PFSK-1 (cell line): Measurements from ENCODE around the gene DNTTIP2.
A peak's percentile ranks its signal among the peaks of the same experiment; 100 is the strongest.

Experiments used
- FOXP2 ChIP-seq: optimal IDR thresholded peaks from 2 replicates; pipeline ENCODE3; 2011; ENCODE audit warnings: borderline replicate concordance, control low read depth, inconsistent platforms; ENCODE audit not compliant: insufficient read depth; ENCODE audit errors: extremely low read length, extremely low read depth
- POLR2AphosphoS5 ChIP-seq: IDR thresholded peaks from 2 replicates; pipeline ENCODE4 v1.6.1; 2012; ENCODE audit warnings: low read depth, mild to moderate bottlenecking, control low read depth, low read length, moderate library complexity
- SIN3A ChIP-seq: IDR thresholded peaks from 2 replicates; pipeline ENCODE4 v1.6.1; 2012; ENCODE audit warnings: mild to moderate bottlenecking, low read length, moderate library complexity, borderline replicate concordance; ENCODE audit not compliant: insufficient read depth
- TAF1 ChIP-seq: IDR thresholded peaks from 2 replicates; pipeline ENCODE4 v1.6.1; 2012; ENCODE audit warnings: low read length, control low read depth, borderline replicate concordance; ENCODE audit not compliant: insufficient read depth
- TF ChIP-seq, protein P1 (sequence below), 2 experiments: IDR thresholded peaks; 2 replicates each; pipeline versions ENCODE4 v1.6.1 to v1.8.0; 2011 to 2012; ENCODE audit warnings: low read depth in 2 of 2, low read length in 2 of 2, control low read depth in 1 of 2, inconsistent platforms in 1 of 2, mild to moderate bottlenecking in 1 of 2, moderate library complexity in 1 of 2; ENCODE audit not compliant: insufficient read depth in 1 of 2

DNTTIP2 gene

DNA sequence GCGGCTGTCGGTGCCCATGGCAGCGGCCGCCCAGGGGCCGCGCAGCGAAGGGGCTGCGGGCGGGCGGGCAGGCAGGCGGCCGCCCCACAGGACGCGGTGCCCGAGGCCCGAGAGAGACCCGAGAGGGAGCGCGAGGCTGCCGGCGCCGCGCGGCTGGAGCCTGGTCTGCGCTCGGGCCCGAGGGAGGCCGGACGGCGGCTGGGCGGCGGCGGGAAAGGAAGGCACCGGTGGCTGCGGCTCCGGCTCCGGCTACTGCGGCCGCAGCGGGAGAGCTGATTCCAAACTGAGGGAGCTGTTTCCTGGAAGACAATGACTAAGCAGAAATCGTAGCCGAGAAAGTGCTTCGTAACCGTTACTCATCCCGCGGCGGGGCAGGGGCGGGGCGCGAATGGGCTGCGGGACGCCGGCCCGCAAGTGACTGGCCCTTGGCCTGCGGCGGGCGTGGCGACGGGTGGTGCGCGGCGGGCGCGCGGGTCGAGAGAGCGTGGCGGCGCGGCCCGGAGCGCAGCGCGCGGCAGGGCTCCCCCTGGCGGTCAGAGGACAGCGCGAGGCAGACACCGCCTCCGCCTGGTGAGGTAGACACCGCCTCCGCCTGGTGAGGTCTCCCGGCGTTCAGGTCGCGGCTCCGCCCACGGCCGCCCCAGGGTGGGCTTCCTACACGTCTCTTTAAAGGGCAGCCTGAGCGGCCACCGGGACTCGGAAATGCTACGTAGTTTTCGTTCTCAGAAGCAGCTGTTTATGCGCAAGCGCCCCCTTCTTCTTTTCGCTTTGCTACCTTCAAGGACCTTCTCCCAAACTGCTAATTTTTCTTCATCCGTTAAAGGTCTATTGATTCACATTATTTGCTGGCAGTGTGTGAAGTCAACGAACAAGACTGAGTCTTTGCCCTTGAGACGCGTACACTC lies 30.4 kb upstream of the DNTTIP2 start, which contains the start of gene GCLM:
Gene GCLM (minus strand): TSS at position 285 of the 905 bp plus-strand sequence. CDS start 267 bp downstream, at position 18.
- TF ChIP-seq, protein P1, sequence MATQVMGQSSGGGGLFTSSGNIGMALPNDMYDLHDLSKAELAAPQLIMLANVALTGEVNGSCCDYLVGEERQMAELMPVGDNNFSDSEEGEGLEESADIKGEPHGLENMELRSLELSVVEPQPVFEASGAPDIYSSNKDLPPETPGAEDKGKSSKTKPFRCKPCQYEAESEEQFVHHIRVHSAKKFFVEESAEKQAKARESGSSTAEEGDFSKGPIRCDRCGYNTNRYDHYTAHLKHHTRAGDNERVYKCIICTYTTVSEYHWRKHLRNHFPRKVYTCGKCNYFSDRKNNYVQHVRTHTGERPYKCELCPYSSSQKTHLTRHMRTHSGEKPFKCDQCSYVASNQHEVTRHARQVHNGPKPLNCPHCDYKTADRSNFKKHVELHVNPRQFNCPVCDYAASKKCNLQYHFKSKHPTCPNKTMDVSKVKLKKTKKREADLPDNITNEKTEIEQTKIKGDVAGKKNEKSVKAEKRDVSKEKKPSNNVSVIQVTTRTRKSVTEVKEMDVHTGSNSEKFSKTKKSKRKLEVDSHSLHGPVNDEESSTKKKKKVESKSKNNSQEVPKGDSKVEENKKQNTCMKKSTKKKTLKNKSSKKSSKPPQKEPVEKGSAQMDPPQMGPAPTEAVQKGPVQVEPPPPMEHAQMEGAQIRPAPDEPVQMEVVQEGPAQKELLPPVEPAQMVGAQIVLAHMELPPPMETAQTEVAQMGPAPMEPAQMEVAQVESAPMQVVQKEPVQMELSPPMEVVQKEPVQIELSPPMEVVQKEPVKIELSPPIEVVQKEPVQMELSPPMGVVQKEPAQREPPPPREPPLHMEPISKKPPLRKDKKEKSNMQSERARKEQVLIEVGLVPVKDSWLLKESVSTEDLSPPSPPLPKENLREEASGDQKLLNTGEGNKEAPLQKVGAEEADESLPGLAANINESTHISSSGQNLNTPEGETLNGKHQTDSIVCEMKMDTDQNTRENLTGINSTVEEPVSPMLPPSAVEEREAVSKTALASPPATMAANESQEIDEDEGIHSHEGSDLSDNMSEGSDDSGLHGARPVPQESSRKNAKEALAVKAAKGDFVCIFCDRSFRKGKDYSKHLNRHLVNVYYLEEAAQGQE (IDR thresholded peaks at IDR 0.05; ENCODE audit: insufficient read depth in 1 of 2, low read depth in 2 of 2, low read length in 2 of 2): no peak; a peak in 1 of 4 replicates
- TF ChIP-seq SIN3A: no peak; the same call in 1 of the 2 replicates
- TF ChIP-seq POLR2AphosphoS5: peak; percentile 51; the same call in 1 of the 2 replicates
- TF ChIP-seq TAF1: peak; percentile 90; the same call in 1 of the 2 replicates
- TF ChIP-seq FOXP2: peak; percentile 82

DNA sequence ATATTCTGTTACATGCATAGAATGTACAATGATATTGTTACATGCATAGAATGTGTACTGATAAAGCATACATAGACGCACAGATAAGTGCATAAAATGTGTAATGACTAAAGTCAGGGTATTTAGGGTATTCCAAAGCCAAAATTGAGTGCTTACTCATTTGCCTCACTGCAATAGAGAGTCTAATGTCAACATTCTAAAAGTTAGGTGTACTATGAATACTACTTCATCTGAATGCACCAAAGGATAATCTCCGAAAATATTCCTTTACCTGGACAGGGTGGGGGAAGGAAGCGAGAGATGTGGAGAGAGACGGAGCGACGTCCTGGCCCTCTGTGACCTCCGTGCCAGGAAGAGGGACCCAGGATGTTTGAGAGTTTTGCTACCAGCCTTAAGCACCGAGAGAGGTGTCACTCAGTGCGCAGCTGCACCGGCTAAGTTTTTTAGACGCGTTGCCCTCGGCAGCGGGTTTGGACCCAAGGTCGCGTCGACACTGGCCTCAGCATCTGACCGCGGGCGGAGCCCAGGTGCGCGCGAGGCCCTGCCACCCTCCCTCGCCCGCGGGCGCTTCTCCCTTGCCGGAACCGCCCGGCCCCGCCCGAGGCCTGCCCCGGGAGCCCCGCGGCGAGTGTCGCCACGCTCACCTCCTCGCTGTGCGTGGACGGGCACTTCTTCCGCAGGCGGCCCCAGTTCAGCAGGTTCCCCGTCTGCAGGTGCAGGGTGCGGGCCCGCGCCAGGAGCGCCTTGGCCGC lies 29.6 kb upstream of the DNTTIP2 start:
- TF ChIP-seq, protein P1 (IDR thresholded peaks at IDR 0.05; ENCODE audit: insufficient read depth in 1 of 2, low read depth in 2 of 2, low read length in 2 of 2): no peak
- TF ChIP-seq SIN3A (peak; percentile 20; the same call in 1 of the 2 replicates), TAF1 (no peak), POLR2AphosphoS5 (no peak), FOXP2 (peak; percentile 39)

DNA sequence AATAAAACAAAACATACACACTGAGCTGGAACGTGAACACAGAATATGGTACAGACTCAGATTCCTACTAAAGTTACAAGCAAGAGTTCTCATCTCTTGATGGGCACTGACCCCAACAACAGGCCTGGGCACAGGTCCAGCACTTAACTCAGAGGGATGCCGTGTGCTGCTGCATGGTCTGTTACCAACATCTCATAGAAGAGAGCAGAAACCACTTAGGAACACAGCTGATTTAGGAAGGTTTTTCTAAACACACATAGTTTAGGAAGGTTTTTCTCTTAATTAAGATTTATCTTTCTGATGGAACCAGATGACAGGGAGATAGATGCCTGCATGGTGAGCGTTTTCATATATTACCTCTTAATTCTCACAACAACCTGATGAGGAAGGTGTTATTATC lies 28.7 kb upstream of the DNTTIP2 start:
- peak; percentile 44; the same call in 1 of the 2 replicates for TF ChIP-seq SIN3A
- TF ChIP-seq POLR2AphosphoS5: no peak
- no peak for TF ChIP-seq FOXP2
- no peak for TF ChIP-seq TAF1
- TF ChIP-seq, protein P1 (IDR thresholded peaks at IDR 0.05; ENCODE audit: insufficient read depth in 1 of 2, low read depth in 2 of 2, low read length in 2 of 2): 0 out of 4 replicates have a peak, but pooled peaks of 1 of the 2 experiments have one; percentile 28

DNA sequence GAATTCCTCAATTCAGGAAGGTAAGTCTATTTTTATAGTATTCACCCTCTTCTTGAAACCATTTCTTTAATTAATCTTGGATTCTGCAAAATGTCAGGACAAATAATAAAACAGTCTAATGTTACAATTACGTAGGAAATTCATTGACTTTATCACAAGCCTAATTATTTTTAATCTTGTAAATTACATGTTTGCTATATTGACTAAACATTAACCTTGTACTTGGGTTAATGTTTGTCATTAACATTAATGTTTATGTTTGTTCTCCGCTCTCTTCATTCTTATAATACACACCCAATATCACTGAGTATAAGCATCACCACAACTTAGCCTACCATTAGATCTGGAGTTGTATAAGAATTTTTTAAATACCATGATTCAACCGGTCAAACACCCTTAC lies 27.5 kb upstream of the DNTTIP2 start:
- TF ChIP-seq FOXP2 (no peak), POLR2AphosphoS5 (no peak), TAF1 (no peak), SIN3A (no peak)
- TF ChIP-seq, protein P1 (IDR thresholded peaks at IDR 0.05; ENCODE audit: insufficient read depth in 1 of 2, low read depth in 2 of 2, low read length in 2 of 2): no peak
